Frontal cortex (tissue), 4 donors: ENCODE data around the gene C3orf20. TPM values are rescaled to one million over a fixed set of nuclear protein-coding genes. Genes with fewer than 3 reads are reported as not detected.
"Not testable (repeated sequence)": the region's sequence is repeated elsewhere in the genome, so short reads cannot be mapped to it uniquely, and the experiment has no call there.

Experiments used
- DNase-seq, 2 donors: peaks; one replicate each; pipeline ENCODE4 v3.0.0; 2012; ENCODE audit warnings: low spot score in 2 of 2
- FAIRE-seq: peaks from 2 replicates; lab custom pipeline; 2012; peaks lifted over from hg19 to GRCh38; lab: Jason Lieb, UNC
- total RNA-seq: library from RNA; depleted of rRNA; stranded (reverse); fragments of >200 nt; gene quantifications from one replicate; pipeline ENCODE4 v1.2.3, GENCODE V29; 2014
- donor health status: control.
- donor health status: control.
- donor health status: control.

The C3orf20 gene
- total RNA-seq, 1 donor from 2014 or later, result not detected

- FAIRE-seq, result no peak
- no peak for DNase-seq
Observed at GRCh38 chr3:14730703-14731382, 55.9 kb downstream of the C3orf20 start.

- DNase-seq (no peak), FAIRE-seq (no peak)
Observed at GRCh38 chr3:14740983-14741382, 66.0 kb downstream of the C3orf20 start.

GRCh38 chr3:14741510-14741909, 66.6 kb downstream of the C3orf20 start:
- FAIRE-seq, result no peak
- no peak for DNase-seq

DNA sequence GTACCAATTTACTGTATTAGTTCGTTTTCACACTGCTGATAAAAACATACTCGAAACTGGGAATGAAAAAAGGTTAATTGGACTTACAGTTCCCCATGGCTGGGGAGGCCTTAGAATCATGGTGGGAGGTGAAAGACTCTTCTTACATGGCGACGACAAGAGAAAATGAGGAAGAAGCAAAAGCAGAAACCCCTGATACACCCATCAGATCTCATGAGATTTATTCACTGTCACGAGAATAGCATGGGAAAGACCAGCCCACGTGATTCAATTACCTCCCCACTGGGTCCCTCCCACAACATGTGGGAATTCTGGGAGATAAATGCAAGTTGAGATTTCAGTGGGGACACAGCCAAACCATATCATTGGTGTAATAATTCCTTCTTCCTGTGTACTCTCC, 69.6 kb downstream of the C3orf20 start:
- DNase-seq, result no peak

DNA sequence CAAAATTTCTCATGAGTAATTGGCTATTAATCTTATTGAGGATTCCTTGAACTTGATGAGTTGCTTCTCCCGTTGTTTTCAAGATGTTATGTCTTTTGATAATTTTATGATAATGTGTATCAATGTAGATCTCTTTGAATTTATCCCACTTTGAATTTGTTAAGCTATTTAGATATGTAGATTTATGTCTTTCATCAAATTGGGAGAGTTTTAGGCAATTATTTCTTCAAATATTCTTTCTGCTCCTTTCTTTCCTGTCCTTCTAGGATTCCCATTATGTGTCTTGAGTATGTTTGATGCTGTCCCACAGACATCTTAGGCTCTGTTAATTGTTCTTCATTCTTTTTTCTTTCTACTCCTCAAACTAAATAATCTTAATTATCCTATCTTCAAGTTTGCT, 75.7 kb downstream of the C3orf20 start:
- FAIRE-seq, result no peak
- no peak for DNase-seq

More for the DNA sequence above, 69.6 kb downstream of the C3orf20 start:
- FAIRE-seq, result no peak

DNA sequence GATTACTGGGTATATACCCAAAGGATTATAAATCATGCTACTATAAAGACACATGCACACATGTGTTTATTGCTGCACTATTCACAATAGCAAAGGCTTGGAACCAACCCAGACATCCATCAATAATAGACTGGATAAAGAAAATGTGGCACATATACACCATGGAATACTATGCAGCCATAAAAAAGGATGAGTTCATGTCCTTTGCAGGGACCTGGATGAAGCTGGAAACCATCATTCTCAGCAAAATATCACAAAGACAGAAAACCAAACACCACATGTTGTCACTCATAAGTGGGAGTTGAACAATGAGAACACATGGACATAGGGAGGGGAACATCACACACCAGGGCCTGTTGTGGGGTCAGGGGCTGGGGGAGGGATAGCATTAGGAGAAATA, 78.0 kb downstream of the C3orf20 start:
- not testable (repeated sequence) for DNase-seq, FAIRE-seq

DNA sequence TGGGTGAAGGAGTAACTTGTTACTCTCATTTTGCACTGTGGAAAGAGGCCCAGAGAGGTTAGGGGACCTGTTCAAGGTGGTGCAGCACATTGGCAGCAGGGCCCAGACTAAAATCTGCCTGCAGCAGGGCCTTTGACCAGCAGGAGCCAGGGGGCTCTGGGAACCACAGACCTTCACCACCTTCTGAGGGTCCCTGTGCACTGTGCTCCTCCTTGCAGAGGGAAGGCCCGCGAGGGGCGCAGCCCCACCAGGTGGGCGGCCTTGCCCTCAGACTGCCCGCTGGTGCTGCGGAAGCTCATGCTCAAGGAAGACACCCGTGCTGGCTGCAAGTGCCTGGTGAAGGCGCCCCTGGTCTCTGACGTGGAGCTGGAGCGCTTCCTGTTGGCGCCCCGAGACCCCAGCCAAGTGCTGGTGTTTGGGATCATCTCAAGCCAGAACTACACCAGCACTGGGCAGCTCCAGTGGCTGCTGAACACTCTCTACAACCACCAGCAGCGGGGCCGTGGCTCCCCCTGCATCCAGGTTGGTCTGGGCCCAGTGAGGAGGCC, 82.3 kb downstream of the C3orf20 start:
- no peak for FAIRE-seq

DNA sequence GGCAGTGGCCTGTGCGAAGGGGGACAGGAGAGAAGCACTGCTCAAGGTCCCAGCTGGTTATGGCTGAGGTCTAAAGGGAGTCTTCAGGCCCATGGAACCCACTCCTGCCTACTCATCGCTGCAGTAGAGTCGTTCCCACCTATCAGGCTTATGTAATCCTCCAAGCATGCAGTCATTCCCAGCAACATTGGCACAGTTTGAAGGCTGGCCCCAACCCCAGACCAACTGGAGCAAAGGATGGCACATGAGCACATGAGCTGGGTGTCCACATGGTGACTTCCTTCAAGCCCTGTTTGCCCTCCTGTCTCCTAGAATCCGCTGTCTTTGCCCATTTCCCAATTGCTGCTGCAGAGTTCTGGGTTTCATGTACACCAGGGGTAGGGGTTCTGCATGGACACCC, 83.4 kb downstream of the C3orf20 start:
- no peak for FAIRE-seq
- no peak for DNase-seq

More for the DNA sequence above, 82.3 kb downstream of the C3orf20 start:
- no peak for DNase-seq

DNA sequence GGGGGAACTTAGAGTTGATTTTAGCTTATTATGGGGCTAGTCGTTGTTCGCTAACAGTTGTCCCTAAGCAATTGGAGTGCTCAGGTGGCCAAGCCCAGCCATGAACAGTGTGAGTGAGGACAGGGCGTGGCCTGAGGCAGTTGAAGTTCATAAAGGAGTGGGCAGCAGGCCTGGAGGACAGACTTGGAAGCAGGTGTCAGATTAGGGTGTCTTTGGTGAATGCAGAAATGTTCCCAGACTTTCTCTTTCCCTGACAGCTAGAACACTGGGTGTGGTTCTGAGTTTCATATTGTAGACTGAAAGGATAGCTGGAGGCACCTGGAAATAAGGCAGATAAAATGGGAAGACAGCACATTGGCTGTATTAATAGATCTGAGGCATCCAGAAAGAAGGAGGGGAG, 84.0 kb downstream of the C3orf20 start:
- no peak for FAIRE-seq
- DNase-seq, result no peak

DNA sequence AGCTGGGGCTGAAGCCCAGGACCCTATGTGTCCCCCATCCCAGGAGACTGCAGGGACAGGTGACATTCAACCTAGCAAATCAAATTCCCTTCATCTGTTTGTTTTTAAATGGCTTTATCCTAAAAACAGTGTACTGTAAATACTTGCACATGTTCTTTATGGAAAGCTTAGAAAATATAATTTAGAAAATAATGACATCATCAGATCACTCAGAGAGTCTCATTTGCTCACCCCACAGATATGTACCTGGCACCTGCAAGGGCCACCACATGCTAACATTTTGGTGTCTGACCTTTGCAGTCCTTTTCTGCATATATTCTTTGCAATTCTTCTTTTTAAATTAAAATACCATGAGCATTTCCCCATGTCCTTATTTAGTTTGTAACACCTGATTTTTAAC, 85.2 kb downstream of the C3orf20 start:
- no peak for DNase-seq
- no peak for FAIRE-seq

DNA sequence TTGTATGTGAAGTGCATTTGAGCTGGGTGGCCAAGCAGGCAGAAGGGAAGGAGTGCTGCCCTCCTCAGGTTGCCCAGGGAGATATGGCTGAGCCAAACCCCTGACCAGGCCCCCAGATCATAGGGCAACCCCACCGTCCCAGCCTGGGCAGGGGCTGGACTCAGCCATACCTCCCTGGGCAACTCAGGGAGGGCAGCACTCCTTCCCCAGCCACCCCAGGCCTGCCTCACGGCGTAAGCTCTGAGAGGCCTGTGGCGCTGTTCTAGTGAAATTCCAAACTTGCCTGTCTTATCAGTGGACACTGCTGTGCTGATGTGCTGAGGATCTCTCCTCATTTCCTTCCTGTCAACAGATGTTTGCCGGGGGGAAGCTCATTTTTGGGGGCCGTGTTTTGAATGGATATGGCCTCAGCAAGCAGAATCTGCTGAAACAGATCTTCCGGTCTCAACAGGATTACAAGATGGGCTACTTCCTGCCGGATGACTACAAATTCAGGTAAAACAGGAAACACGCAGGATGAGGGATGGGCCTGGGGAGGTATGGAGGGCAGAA, 86.3 kb downstream of the C3orf20 start:
- no peak for FAIRE-seq

DNA sequence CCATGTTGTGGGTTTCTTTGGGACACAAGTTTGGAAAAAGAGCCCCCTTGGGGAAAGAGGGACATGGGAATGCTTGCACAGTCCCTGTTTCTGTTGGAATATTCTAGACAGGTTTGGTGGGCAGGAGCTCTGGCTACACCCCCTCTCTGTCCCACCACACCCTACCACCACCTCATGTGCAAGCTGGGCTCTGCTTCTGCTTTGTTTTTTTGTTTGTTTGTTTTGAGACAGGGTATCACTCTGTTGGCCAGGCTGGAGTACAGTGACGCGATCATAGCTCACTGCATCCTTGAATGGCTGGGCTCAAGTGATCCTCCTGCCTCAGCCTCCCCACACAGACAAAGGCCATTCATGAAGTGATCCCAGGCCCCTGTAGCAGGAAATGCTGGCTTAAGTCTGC, 86.9 kb downstream of the C3orf20 start:
- FAIRE-seq (no peak), DNase-seq (no peak)

More for the DNA sequence above, 86.3 kb downstream of the C3orf20 start:
- DNase-seq, result no peak

DNA sequence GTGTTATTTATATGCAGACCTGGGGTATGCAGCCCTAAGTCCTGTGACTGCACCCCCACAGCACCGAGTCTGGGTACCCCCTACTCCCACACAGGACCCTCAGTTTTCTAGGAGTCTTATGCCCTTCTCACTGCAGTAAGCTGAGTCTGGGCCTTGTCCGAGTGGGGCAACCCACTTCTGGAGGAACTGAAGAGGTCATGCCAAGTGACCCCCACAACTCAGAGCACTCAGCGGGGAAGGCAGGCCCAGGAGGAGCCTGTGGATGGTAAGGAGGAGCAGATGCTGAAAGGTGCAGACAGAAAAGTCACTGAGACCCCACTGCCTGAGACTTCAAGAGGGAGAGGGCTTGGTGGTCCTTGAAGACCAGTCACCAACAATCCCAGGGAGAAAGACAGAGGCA, 87.8 kb downstream of the C3orf20 start:
- FAIRE-seq, result no peak
- no peak for DNase-seq

DNA sequence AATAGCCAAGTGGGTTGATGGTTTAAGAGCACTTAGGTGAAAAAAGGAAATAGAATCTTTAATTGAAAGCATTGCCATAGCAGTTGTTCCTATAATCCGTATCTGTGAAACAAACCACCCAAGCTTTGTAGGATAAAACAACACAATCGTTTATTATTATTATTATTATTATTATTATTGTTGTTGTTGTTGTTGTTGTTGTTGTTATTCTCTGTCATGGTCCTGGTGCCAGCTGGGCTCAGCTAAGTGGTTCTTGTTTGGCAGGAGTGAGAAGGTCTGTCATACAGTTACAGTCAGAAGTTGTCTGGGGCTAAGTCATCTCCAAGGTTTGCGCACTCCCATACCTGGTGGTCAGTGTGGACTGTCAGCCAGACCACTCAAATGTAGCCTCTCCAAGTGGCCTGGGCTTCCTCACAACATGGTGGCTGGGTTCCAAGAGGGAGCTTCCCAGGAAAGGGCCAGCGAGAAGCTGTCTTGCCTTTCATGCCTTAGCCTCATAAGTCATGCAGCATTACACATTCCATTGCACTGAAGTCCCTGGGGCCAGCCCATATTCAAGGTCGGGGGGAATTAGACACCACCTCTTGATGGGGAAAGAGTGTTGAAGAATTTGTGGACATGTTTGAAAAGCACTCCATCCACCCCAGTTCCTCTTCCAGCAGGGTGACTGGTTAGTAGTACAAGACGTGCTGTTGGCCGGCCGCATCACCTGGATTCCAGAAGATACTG, 89.6 kb downstream of the C3orf20 start:
- FAIRE-seq, result no peak
- no peak for DNase-seq

GRCh38 chr3:14765060-14765400, 90.1 kb downstream of the C3orf20 start:
- no peak for FAIRE-seq
- DNase-seq, result no peak

DNA sequence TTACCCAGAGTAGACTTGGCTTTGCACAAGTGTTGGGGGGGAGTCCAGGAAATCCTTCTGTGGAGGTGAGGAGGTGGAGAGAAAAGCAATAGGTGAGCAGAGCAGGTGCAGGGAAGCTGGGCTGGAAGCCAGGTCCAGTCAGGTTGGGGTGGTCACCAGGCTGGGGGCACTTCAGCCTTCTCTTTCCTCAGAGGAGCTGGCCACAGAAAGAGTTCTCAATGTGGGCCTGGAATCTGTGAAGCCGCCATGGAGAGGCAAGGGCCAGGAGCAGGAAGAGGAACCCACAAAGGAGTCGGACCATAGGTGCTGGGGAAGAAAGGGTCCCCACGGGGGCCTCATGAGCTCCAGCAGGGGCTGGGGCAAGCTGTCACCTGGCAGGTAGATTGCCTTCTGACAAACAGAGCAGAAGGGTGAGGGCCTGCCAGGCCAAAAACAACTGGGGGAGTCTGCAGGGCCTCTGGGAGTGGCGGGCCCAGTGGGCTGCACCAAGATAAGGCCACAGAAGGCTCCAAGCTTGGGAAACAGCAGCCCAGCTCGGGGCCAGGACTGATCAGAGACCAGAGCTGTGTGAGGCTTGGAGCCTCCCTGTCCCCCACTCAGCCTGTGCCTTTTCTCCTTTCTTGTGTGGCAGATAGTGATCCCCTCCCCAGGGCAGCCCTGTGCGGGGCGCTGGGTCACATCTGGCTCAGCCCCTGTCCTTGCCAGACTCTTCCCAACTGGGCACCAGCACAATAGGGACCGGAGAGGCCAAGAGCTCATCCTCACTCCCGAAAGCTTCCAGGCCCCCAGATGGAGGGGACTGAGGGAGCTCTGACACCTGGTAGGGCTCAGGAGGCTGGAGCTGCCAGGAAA, 90.9 kb downstream of the C3orf20 start:
- DNase-seq (no peak), FAIRE-seq (no peak)

GRCh38 chr3:14766428-14767244, 91.7 kb downstream of the C3orf20 start:
- FAIRE-seq, result no peak
- no peak for DNase-seq

- FAIRE-seq (no peak), DNase-seq (no peak)
Observed at GRCh38 chr3:14767245-14768051, 92.5 kb downstream of the C3orf20 start.
